Liver (tissue), 9 donors: ENCODE measurements around the gene CDC42SE1. TPM values are rescaled to one million over a fixed set of nuclear protein-coding genes. Genes with fewer than 3 reads are reported as not detected.

ENCODE experiments used
- DNase-seq: peaks from one replicate; pipeline ENCODE4 v3.0.0-alpha.2; 2017; ENCODE audit warnings: low spot score
- H3K27ac ChIP-seq, 2 donors: one replicate each; pipeline ENCODE4 v1.7.0; 2013; ENCODE audit warnings: inconsistent platforms in 2 of 2, low read length in 2 of 2, control low read depth in 1 of 2, low read depth in 1 of 2, mild to moderate bottlenecking in 1 of 2
- H3K27me3 ChIP-seq, 4 donors: one replicate each; pipeline versions ENCODE4 v1.6.1 to v1.7.0; 2013; ENCODE audit warnings: low read length in 3 of 4, inconsistent platforms in 1 of 4, mild to moderate bottlenecking in 1 of 4, moderate library complexity in 1 of 4; ENCODE audit not compliant: control insufficient read depth in 4 of 4, insufficient read depth in 4 of 4
- H3K36me3 ChIP-seq, 4 donors: one replicate each; pipeline versions ENCODE4 v1.6.1 to v1.7.0; 2013; ENCODE audit warnings: low read length in 3 of 4, mild to moderate bottlenecking in 3 of 4, low read depth in 1 of 4, moderate library complexity in 1 of 4; ENCODE audit not compliant: control insufficient read depth in 4 of 4, insufficient read depth in 3 of 4
- H3K4me1 ChIP-seq, 4 donors: one replicate each; pipeline versions ENCODE4 v1.6.1 to v1.7.0; 2013; ENCODE audit warnings: low read length in 3 of 4, mild to moderate bottlenecking in 3 of 4, moderate library complexity in 1 of 4; ENCODE audit not compliant: control insufficient read depth in 4 of 4, insufficient read depth in 4 of 4
- H3K4me3 ChIP-seq, 3 donors: one replicate each; pipeline versions ENCODE4 v1.6.1 to v1.7.0; 2013; ENCODE audit warnings: low read length in 3 of 3, control low read depth in 1 of 3, low read depth in 1 of 3, mild to moderate bottlenecking in 1 of 3
- H3K9ac ChIP-seq, 2 donors: one replicate each; pipeline ENCODE4 v1.7.0; 2013; ENCODE audit warnings: low read length in 2 of 2, mild to moderate bottlenecking in 2 of 2, moderate library complexity in 2 of 2, control low read depth in 1 of 2, low read depth in 1 of 2
- H3K9me3 ChIP-seq, 4 donors: one replicate each; pipeline versions ENCODE4 v1.6.1 to v1.7.0; 2013; ENCODE audit warnings: low read length in 3 of 4; ENCODE audit not compliant: control insufficient read depth in 4 of 4
- EGR1 ChIP-seq, 2 donors: IDR thresholded peaks; 2 replicates each; pipeline ENCODE4 v1.6.1; 2016 to 2018; ENCODE audit warnings: antibody characterized with exemption in 2 of 2, low read depth in 2 of 2
- FOXA1 ChIP-seq: IDR thresholded peaks from 2 replicates; pipeline ENCODE4 v1.6.1; 2016; ENCODE audit warnings: antibody characterized with exemption
- FOXA2 ChIP-seq: IDR thresholded peaks from 2 replicates; pipeline ENCODE4 v1.6.1; 2016; ENCODE audit warnings: antibody characterized with exemption
- HNF4A ChIP-seq, 2 donors: conservative IDR thresholded peaks; 2 replicates each; pipeline ENCODE4 v1.6.1; 2016; ENCODE audit warnings: antibody characterized with exemption in 2 of 2, mild to moderate bottlenecking in 2 of 2
- HNF4G ChIP-seq: IDR thresholded peaks from 2 replicates; pipeline ENCODE4 v1.6.1; 2016; ENCODE audit warnings: antibody characterized with exemption
- NR2F2 ChIP-seq: IDR thresholded peaks from 2 replicates; pipeline ENCODE4 v1.6.1; 2016; ENCODE audit warnings: antibody characterized with exemption
- RAD21 ChIP-seq, 2 donors: IDR thresholded peaks; 2 replicates each; pipeline ENCODE4 v1.6.1; 2016; ENCODE audit warnings: antibody characterized with exemption in 2 of 2, mild to moderate bottlenecking in 2 of 2
- SP1 ChIP-seq: IDR thresholded peaks from 2 replicates; pipeline ENCODE4 v1.6.1; 2018; ENCODE audit warnings: antibody characterized with exemption, mild to moderate bottlenecking
- TAF1 ChIP-seq: conservative IDR thresholded peaks from 2 replicates; pipeline ENCODE4 v1.6.1; 2016; ENCODE audit warnings: antibody characterized with exemption, mild to moderate bottlenecking
- YY1 ChIP-seq: IDR thresholded peaks from 2 replicates; pipeline ENCODE4 v1.6.1; 2016; ENCODE audit warnings: antibody characterized with exemption, mild to moderate bottlenecking
- WGBS: extraction: QIAGEN DNeasy Blood & Tissue Kit; methylation state at CpG from one replicate; pipeline ENCODE4 v1.1.7; 2013; 5-methylcytosine and 5-hydroxymethylcytosine counted together
- polyA plus RNA-seq, 2 donors: library from polyadenylated mRNA; stranded (reverse) in 1 of 2; unstranded in 1 of 2; fragments of 200-250 nt in 1 of 2; fragments of >200 nt in 1 of 2; fragmentation: Nextera tagmentation in 1 of 2; extraction: Ambion mirVana in 1 of 2; gene quantifications; one replicate each; pipeline versions ENCODE4 v1.2.1 to v1.2.3, GENCODE V29; 2013 to 2015
- total RNA-seq, 2 donors: library from RNA; depleted of rRNA; stranded (reverse); fragments of >200 nt; gene quantifications; one replicate each; pipeline ENCODE4 v1.2.3, GENCODE V29; 2014
- TF ChIP-seq, protein P1 (sequence below): IDR thresholded peaks from 2 replicates; pipeline ENCODE4 v1.6.1; 2016; ENCODE audit warnings: antibody characterized with exemption, mild to moderate bottlenecking
- TF ChIP-seq, protein P2 (sequence below): IDR thresholded peaks from 2 replicates; pipeline ENCODE4 v1.6.1; 2016; ENCODE audit warnings: antibody characterized with exemption
- TF ChIP-seq, protein P3 (sequence below): IDR thresholded peaks from 2 replicates; pipeline ENCODE4 v1.6.1; 2016; ENCODE audit warnings: antibody characterized with exemption
- TF ChIP-seq, protein P4 (sequence below): IDR thresholded peaks from 2 replicates; pipeline ENCODE4 v1.6.1; 2016; ENCODE audit warnings: antibody characterized with exemption
- TF ChIP-seq, protein P5 (sequence below): fragments of 150-350 bp; IDR thresholded peaks from 2 replicates; pipeline ENCODE4 v1.5.1; 2017; ENCODE audit warnings: improper control_type of control experiment, low read depth, low read length; ENCODE audit not compliant: missing input control
- donor health status: healthy.
- donor health status: healthy.
- donor health status: healthy.
- donor health status: healthy.
- donor health status: healthy.

CDC42SE1 gene
- total and polyA plus RNA-seq, 4 donors = 9.5 to 28.1 (median 16.7) TPM

DNA sequence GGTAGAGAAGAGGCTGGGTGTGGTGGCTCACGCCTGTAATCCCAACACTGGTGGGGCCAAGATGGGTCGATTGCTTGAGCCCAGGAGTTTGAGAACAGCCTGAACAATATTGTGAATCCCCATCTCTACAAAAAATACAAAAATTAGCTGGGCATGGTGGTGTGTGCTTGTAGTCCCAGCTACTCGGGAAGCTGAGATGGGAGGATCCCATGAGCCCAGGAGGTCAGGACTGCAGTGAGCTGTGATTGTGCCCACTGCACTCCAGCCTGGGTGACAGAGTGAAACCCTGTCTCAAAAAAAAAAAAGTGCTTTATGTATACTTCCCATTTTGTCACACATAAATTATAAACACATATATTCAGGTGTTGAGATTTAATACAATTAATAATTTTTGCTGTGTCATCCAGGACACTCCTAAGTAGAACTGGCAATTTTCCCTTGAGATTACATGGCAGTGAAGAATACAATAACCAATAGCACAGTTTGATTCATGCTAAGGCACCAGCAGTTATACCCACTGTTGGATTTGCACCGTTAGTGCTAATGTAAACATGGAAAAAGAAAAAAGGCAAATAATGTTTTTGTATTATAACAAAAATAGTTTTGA lies 26.6 kb upstream of the CDC42SE1 start:
- TF ChIP-seq TAF1 (no peak), HNF4G (no peak), YY1 (no peak), RAD21 (IDR thresholded peaks at IDR 0.05) (no peak), HNF4A (conservative IDR thresholded peaks at IDR 0.05) (no peak), SP1 (no peak), NR2F2 (no peak), FOXA2 (no peak)
- TF ChIP-seq, protein P1, sequence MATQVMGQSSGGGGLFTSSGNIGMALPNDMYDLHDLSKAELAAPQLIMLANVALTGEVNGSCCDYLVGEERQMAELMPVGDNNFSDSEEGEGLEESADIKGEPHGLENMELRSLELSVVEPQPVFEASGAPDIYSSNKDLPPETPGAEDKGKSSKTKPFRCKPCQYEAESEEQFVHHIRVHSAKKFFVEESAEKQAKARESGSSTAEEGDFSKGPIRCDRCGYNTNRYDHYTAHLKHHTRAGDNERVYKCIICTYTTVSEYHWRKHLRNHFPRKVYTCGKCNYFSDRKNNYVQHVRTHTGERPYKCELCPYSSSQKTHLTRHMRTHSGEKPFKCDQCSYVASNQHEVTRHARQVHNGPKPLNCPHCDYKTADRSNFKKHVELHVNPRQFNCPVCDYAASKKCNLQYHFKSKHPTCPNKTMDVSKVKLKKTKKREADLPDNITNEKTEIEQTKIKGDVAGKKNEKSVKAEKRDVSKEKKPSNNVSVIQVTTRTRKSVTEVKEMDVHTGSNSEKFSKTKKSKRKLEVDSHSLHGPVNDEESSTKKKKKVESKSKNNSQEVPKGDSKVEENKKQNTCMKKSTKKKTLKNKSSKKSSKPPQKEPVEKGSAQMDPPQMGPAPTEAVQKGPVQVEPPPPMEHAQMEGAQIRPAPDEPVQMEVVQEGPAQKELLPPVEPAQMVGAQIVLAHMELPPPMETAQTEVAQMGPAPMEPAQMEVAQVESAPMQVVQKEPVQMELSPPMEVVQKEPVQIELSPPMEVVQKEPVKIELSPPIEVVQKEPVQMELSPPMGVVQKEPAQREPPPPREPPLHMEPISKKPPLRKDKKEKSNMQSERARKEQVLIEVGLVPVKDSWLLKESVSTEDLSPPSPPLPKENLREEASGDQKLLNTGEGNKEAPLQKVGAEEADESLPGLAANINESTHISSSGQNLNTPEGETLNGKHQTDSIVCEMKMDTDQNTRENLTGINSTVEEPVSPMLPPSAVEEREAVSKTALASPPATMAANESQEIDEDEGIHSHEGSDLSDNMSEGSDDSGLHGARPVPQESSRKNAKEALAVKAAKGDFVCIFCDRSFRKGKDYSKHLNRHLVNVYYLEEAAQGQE = no peak
- TF ChIP-seq, protein P2, sequence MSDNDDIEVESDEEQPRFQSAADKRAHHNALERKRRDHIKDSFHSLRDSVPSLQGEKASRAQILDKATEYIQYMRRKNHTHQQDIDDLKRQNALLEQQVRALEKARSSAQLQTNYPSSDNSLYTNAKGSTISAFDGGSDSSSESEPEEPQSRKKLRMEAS = no peak
- TF ChIP-seq, protein P3, sequence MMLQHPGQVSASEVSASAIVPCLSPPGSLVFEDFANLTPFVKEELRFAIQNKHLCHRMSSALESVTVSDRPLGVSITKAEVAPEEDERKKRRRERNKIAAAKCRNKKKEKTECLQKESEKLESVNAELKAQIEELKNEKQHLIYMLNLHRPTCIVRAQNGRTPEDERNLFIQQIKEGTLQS = no peak
- TF ChIP-seq, protein P4, sequence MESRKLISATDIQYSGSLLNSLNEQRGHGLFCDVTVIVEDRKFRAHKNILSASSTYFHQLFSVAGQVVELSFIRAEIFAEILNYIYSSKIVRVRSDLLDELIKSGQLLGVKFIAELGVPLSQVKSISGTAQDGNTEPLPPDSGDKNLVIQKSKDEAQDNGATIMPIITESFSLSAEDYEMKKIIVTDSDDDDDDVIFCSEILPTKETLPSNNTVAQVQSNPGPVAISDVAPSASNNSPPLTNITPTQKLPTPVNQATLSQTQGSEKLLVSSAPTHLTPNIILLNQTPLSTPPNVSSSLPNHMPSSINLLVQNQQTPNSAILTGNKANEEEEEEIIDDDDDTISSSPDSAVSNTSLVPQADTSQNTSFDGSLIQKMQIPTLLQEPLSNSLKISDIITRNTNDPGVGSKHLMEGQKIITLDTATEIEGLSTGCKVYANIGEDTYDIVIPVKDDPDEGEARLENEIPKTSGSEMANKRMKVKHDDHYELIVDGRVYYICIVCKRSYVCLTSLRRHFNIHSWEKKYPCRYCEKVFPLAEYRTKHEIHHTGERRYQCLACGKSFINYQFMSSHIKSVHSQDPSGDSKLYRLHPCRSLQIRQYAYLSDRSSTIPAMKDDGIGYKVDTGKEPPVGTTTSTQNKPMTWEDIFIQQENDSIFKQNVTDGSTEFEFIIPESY = no peak
- TF ChIP-seq, protein P5, sequence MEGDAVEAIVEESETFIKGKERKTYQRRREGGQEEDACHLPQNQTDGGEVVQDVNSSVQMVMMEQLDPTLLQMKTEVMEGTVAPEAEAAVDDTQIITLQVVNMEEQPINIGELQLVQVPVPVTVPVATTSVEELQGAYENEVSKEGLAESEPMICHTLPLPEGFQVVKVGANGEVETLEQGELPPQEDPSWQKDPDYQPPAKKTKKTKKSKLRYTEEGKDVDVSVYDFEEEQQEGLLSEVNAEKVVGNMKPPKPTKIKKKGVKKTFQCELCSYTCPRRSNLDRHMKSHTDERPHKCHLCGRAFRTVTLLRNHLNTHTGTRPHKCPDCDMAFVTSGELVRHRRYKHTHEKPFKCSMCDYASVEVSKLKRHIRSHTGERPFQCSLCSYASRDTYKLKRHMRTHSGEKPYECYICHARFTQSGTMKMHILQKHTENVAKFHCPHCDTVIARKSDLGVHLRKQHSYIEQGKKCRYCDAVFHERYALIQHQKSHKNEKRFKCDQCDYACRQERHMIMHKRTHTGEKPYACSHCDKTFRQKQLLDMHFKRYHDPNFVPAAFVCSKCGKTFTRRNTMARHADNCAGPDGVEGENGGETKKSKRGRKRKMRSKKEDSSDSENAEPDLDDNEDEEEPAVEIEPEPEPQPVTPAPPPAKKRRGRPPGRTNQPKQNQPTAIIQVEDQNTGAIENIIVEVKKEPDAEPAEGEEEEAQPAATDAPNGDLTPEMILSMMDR = no peak
- Histone ChIP-seq H3K9me3 (no peaks in the 10 kb centered on the region), H3K4me1 (no peaks in the 10 kb centered on the region), H3K27me3 (no peaks in the 10 kb centered on the region), H3K4me3 (no peak overlapping the region), H3K9ac (no peak overlapping the region), H3K27ac (no peak overlapping the region), H3K36me3 (peaks cover 0 to 3% (median under 1%) of the 10 kb centered on the region in 4 donors)
- WGBS = 79% methylated on average over 4 of the region's 4 CpGs
- DNase-seq = no peak

DNA sequence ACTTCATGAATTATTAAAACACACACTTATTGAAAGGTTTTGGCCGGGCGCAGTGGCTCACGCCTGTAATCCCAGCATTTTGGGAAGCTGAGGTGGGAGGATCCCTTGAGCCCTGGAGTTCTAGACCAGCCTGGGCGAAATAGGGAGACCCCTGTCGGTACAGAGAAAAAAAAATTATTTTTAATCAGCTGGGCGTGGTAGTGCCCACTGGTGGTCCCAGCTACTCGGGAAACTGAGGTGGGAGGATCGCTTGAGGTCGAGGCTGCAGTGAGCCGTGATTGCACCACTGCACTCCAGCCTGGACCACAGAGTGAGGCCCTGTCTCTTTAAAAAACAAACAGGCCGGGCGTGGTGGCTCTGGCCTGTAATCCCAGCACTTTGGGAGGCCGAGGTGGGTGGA lies 12.8 kb upstream of the CDC42SE1 start:
- H3K4me3 ChIP-seq = no peak overlapping the region
- H3K27me3 ChIP-seq = no peaks in the 10 kb centered on the region
- no peaks in the 10 kb centered on the region for H3K9me3 ChIP-seq
- H3K36me3 ChIP-seq = no peaks in the 10 kb centered on the region
- no peak overlapping the region for H3K9ac ChIP-seq
- TF ChIP-seq, protein P4 = no peak
- TF ChIP-seq, protein P5 = no peak
- TF ChIP-seq EGR1 (IDR thresholded peaks at IDR 0.05; ENCODE audit: low read depth in 2 of 2) (no peak), FOXA1 (no peak)
- TF ChIP-seq, protein P3 = no peak
- WGBS = 85% methylated on average over 13 of the region's 13 CpGs
- H3K4me1 ChIP-seq = peaks cover 0 to 13% (median 6%) of the 10 kb centered on the region in 4 donors
- H3K27ac ChIP-seq = no peak overlapping the region
- DNase-seq = no peak
